NOMO-1 (cell line): Measurements from ENCODE around the gene RABL6.
"Not testable (repeated sequence)": the region's sequence is repeated elsewhere in the genome, so short reads cannot be mapped to it uniquely, and the experiment has no call there.

Source experiments
- DNase-seq, 2 experiments: peaks; one replicate each; lab custom pipeline; 2025; ENCODE audit not compliant: unreplicated experiment in 2 of 2; lab: John Stamatoyannopoulos, UW

The RABL6 gene

GRCh38 chr9:136833381-136834048 lies 25.8 kb downstream of the RABL6 start:
- DNase-seq = not testable (repeated sequence)

GRCh38 chr9:136835162-136835931 lies 27.6 kb downstream of the RABL6 start:
- DNase-seq = no peak

DNA sequence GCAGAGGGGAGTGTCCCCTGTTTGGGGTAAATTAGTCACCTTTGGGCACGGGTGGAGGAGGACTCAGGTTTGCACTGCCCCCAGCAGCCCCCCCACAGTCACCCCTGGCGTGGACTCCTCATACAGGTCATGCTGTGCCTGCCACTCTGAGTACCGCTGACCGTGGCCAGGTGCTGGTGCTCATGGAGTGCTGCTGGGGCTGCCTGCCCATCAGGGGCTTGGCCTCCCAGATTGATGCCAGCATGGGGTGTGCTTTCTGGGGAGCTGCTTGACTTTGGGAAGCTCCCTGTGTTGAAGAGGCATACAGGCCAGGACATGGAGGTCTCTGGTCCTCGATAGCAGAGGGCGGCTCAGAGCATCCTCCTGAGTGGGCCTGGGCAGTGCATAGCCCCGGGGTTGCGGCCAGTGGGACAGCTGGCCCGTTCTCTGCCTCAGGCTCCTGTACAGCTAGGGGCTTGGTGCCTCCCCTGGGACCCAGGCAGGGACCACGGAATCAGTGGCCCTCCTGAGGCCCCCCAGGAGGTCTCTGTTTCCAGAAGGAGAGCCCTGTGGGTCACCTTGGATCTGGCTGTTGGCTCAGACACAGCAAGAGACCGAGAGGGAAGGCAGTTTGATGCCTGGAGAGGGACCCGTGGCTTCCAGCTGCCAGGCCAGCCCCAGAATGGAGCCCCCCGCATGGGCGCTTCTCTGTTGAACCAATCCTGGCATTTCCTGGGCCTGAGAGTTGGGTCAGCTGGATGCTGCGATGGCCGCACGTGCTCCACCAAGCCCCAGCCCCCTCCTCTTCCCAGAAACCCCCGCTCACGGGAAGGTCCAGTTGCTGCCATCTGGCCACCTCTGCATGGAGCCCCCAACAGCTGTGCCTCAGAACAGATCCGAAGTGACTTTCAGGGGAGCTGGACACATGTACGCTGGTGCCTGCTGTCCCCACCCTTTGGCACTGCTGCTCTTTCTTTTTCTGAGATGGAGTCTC lies 28.5 kb downstream of the RABL6 start:
- DNase-seq = no peak

DNA sequence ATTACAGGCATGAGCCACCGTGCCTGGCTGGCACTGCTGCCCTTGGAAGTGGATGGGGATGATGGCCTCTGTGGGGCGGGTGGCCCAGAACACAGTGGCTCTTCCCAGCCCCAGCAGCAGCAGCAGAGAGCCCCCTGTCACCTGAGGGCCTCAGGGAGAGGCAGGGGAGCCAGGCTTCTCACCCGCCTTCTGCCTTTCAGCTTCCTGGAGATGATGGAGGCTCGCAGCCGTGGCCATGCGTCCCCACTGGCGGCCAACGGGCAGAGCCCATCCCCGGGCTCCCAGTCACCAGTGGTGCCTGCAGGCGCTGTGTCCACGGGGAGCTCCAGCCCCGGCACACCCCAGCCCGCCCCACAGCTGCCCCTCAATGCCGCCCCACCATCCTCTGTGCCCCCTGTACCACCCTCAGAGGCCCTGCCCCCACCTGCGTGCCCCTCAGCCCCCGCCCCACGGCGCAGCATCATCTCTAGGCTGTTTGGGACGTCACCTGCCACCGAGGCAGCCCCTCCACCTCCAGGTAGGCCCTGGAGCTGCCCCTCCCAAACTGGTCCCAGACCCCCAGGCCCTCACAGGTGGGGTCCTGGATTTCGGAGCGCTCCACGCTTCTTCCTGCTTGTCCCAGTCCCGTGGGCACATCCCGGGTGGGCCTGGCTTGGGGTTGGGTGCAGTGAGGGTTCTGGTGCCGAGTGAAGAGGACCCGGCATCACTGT lies 29.6 kb downstream of the RABL6 start:
- DNase-seq = no peak

DNA sequence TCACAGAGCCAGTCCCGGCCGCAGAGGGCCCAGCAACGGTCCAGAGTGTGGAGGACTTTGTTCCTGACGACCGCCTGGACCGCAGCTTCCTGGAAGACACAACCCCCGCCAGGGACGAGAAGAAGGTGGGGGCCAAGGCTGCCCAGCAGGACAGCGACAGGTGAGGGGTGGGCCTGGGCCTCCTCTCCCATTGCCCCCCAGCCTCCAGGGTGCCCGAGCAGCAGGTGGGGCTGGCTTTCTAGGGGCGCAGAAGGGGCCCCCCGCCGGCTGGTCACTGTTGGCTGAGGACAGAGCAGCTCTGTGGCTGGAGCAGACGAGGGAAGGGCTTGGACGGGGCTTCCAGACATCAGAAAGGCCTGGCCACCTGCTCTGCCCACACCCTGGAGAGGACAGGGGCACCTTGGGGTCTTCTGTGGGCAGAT lies 30.1 kb downstream of the RABL6 start:
- DNase-seq = not testable (repeated sequence)

GRCh38 chr9:136838314-136839228 lies 30.8 kb downstream of the RABL6 start:
- no peak for DNase-seq

DNA sequence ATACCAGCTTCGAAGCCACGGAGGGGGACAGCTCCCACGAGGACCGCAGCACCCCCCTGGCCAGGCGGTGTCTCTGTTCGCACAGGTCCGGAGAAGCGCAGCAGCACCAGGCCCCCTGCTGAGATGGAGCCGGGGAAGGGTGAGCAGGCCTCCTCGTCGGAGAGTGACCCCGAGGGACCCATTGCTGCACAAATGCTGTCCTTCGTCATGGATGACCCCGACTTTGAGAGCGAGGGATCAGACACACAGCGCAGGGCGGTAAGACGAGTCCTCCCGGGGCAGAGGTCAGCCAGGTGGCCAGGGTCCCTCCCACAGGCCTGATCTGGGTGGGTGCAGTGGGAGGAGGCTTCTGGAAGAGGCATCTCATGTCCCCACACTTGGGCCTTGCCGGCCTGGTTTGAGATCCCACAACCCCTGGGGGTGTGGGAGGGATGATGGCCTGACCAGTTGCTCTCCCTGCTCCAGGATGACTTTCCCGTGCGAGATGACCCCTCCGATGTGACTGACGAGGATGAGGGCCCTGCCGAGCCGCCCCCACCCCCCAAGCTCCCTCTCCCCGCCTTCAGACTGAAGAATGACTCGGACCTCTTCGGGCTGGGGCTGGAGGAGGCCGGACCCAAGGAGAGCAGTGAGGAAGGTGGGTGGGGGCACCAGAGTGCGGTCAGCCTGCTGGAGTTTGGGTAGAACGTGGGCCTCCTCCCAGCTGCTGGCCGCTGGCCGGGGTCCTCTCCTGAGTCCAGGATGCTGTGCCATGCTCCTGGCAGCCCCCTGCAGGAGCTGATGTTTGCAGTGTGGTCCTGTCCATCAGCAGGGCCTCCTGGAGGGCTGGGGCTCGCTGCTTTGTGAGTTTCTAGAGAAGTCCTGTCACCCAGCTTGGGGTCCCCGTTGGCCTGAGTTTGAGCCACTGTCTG lies 31.7 kb downstream of the RABL6 start:
- DNase-seq = no peak

DNA sequence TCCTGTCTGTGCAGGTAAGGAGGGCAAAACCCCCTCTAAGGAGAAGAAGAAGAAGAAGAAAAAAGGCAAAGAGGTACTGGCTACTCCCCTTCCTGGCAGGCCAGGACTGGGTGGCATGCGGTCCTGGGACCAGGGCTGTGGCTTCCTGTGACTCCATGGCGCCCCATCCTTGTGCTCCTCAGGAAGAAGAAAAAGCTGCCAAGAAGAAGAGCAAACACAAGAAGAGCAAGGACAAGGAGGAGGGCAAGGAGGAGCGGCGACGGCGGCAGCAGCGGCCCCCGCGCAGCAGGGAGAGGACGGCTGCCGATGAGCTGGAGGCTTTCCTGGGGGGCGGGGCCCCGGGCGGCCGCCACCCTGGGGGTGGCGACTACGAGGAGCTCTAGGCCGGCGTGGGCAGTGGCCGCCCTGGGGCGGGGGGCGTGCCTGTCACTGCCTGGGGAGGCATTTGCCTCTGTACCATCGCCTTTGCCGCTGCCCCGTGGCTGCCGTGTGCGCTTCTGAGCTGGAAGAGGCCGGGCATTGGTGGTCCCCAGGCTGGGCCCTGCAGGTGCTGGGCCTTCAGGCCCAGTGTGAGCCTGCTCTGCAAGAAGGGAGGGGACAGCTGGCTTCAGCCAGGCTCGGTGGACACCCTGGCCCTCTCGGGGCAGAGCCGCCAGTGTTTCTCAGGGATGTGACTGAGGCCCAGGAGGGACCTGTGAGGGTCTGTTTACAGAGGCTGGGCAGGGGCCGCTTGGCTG lies 32.6 kb downstream of the RABL6 start:
- no peak for DNase-seq

DNA sequence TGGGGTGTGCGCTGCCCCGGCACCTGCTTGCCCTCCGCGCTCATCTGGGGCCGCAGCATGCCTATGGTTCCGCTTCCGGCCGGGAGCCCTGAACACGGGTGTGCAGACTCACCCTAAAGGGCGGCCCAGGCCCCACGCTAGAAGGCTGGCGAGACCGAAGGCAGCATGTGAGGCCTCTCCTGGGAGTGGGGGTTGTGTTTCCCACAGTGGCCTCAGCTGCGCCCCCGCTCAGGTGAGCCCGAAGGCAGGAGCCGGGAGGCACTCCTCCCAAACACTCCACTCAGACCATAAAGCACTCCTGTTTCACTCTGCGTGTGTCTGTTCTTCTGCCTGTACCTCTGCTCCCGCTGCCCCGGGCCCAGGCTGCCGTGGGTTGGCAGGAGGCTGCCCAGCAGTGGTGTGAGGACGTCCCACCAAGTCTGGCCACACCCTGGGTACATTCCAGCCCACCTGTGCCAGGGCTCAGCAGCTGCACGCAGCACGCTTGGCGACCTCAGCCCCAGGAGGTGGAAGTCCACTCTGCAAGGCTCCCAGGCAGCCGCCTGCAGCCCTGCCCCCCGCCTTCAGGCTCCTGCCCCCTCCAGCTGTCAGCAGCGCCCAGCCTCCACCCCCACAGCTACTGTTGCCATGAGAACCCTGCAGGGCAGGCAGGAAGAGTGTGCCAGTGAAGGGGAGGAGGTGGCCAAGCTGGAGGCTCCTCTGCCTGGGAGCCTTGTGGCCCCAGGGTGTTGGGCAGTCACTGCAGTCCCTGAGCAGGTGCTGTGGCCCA lies 33.3 kb downstream of the RABL6 start:
- no peak for DNase-seq

GRCh38 chr9:136841646-136842379 lies 34.1 kb downstream of the RABL6 start:
- not testable (repeated sequence) for DNase-seq

DNA sequence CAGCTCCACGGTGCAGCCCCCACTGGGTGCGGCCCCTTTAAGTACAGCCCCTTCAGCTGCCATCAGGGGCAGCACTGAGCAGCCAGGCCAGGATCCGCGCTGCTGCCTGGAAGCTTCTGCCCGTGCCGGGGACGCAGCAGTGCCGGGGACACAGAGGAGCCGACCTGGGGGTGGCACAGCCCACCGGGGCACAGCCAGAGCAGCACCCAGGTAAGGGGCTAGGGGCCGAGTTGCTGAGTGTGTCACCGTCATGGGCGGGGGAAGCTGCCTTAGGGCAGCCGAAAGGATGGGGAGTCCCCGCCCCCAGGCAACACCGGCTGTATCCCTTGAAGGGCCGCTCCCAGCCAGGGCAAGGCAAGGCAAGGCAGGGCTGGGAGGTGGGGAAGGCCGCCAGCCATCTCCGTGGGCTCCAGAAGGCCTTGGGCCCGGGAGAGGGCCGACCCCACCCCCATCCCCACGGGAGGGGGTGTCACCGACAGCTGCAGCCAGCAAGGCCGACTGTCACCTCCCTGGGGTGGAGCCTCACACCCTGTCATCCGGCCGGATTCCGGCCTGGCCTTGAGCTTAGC lies 34.7 kb downstream of the RABL6 start, which contains the start of gene AJM1:
Gene AJM1, plus strand, starts transcription at position 99 of the 569 bp plus-strand sequence. CDS start 1,937 bp downstream, outside the sequence.
- DNase-seq = peak; percentile 76 to 83

- DNase-seq = not testable (repeated sequence)
Observed at GRCh38 chr9:136843159-136843800, 35.5 kb downstream of the RABL6 start.

DNA sequence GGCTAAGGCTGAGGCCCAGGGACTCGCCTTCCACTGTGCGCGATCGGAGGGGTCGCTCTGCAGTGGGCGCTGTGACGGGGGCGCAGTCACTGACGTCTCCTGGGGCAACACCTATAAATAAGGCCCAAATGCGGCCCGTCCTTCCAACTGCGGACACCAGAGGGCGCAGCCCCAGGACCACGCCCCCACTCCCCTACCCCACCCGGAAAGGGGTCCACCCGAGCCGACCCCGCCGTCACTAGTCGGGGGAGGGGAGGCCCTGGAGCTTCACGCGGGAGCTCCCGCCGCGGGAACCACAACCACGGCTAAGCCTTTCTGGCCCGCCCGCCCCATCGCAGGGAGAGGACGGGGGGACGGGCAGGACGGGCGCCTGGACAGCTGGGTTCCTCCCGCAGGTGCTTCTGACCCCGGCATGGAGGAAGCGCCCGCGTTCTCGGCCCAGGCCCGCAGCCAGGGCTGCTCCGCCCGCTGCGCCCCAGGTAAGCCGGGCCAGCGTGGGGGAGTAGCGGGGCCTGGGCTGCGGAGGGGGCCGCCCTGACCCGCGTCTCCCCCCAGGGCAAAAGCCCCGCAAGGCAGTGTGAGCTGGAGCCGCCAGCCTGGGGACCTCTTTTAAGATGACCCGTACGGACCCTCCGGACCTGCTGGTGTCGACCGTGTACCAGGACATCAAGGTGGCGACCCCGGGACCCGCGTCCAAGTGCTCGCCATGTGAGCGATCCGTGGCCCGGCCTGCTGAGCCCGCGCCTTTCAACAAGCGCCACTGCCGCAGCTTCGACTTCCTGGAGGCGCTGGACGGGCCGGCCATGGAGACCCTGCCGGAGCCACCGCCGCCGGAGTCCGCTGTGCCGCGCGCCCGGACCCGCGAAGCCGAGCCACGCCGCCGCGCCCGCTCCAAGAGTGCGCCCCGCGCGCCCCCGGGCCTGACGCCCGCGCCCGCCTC lies 36.3 kb downstream of the RABL6 start:
- peak; percentile 15 to 16 for DNase-seq

- DNase-seq = no peak
Observed at GRCh38 chr9:136844761-136845464, 37.2 kb downstream of the RABL6 start.
